Measurements from ENCODE around the gene DNAJC6. TPM values are rescaled to one million over a fixed set of nuclear protein-coding genes. Genes with fewer than 3 reads are reported as not detected.

Gene DNAJC6
- polyA plus RNA-seq, 2 of the 4 experiments (the other 2 are of a cell fraction) = 3.0 to 5.0 TPM

DNA sequence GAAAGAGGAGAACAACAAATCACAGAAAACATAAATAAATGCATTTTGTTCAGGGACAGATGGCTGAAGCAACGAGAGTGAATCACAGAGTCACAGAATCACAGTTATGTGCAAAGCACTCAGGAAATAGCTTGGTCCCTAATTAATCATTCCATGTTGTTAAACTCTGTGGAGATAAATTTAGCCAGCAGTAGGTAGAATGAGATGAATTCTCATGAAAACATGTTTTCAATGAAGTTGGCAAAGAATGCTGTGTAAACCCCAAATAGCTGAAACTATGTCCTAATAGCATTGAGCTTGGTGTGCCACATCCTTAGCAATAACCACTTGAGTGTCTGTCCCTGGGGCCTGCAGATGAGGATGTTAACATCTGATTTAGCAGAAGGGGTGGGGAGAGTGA is 131.6 kb downstream of the DNAJC6 start:
- ChIA-PET CTCF (interaction anchor here (1.2 kb wide), 1 partner anchor 18 kb away, joined by 3 read pairs; no protein-coding TSS in a partner anchor), POLR2A (no interaction called here)
- Histone ChIP-seq H3K27ac (no peak overlapping the region), H3K4me3 (no peak overlapping the region), H3K4me1 (no peaks in the 10 kb centered on the region), H3K4me2 (no peak overlapping the region), H3K9me3 (no peaks in the 10 kb centered on the region)
- TF ChIP-seq NPAS2 (CRISPR knock-in tag; IDR thresholded peaks at IDR 0.05; ENCODE audit: borderline replicate concordance) = no peak
- no peak for TF ChIP-seq ZNF302 (CRISPR knock-in tag; IDR thresholded peaks at IDR 0.05)
- TF ChIP-seq, protein P1, sequence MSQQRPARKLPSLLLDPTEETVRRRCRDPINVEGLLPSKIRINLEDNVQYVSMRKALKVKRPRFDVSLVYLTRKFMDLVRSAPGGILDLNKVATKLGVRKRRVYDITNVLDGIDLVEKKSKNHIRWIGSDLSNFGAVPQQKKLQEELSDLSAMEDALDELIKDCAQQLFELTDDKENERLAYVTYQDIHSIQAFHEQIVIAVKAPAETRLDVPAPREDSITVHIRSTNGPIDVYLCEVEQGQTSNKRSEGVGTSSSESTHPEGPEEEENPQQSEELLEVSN (IDR thresholded peaks at IDR 0.05; ENCODE audit: borderline replicate concordance, low read depth) = no peak
- no peak for TF ChIP-seq MYC (IDR thresholded peaks at IDR 0.05; ENCODE audit: borderline replicate concordance, low read length)
- no peak for TF ChIP-seq RARB (CRISPR knock-in tag; IDR thresholded peaks at IDR 0.05)
- no peak for TF ChIP-seq KDM5A (IDR thresholded peaks at IDR 0.05)
- TF ChIP-seq, protein P2, sequence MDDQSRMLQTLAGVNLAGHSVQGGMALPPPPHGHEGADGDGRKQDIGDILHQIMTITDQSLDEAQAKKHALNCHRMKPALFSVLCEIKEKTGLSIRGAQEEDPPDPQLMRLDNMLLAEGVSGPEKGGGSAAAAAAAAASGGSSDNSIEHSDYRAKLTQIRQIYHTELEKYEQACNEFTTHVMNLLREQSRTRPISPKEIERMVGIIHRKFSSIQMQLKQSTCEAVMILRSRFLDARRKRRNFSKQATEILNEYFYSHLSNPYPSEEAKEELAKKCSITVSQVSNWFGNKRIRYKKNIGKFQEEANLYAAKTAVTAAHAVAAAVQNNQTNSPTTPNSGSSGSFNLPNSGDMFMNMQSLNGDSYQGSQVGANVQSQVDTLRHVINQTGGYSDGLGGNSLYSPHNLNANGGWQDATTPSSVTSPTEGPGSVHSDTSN (IDR thresholded peaks at IDR 0.05) = no peak
- no peak for TF ChIP-seq GATA3 (IDR thresholded peaks at IDR 0.05; ENCODE audit: borderline replicate concordance)
- TF ChIP-seq, protein P3, sequence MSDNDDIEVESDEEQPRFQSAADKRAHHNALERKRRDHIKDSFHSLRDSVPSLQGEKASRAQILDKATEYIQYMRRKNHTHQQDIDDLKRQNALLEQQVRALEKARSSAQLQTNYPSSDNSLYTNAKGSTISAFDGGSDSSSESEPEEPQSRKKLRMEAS (IDR thresholded peaks at IDR 0.05) = no peak
- no peak for TF ChIP-seq MAZ (IDR thresholded peaks at IDR 0.05; ENCODE audit: borderline replicate concordance, low read depth, low read length)
- TF ChIP-seq CBX8 (IDR thresholded peaks at IDR 0.05) = no peak
- no peak for TF ChIP-seq TFCP2L1 (CRISPR knock-in tag; IDR thresholded peaks at IDR 0.05)
- TF ChIP-seq, protein P4, sequence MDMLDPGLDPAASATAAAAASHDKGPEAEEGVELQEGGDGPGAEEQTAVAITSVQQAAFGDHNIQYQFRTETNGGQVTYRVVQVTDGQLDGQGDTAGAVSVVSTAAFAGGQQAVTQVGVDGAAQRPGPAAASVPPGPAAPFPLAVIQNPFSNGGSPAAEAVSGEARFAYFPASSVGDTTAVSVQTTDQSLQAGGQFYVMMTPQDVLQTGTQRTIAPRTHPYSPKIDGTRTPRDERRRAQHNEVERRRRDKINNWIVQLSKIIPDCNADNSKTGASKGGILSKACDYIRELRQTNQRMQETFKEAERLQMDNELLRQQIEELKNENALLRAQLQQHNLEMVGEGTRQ (IDR thresholded peaks at IDR 0.05) = no peak
- no peak for TF ChIP-seq BHLHE40 (IDR thresholded peaks at IDR 0.05; ENCODE audit: low read depth, low read length)
- TF ChIP-seq, protein P5, sequence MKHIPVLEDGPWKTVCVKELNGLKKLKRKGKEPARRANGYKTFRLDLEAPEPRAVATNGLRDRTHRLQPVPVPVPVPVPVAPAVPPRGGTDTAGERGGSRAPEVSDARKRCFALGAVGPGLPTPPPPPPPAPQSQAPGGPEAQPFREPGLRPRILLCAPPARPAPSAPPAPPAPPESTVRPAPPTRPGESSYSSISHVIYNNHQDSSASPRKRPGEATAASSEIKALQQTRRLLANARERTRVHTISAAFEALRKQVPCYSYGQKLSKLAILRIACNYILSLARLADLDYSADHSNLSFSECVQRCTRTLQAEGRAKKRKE (CRISPR knock-in tag; IDR thresholded peaks at IDR 0.05; ENCODE audit: low read depth) = no peak
- TF ChIP-seq NR3C1 (IDR thresholded peaks at IDR 0.05) = no peak
- TF ChIP-seq, protein P6, sequence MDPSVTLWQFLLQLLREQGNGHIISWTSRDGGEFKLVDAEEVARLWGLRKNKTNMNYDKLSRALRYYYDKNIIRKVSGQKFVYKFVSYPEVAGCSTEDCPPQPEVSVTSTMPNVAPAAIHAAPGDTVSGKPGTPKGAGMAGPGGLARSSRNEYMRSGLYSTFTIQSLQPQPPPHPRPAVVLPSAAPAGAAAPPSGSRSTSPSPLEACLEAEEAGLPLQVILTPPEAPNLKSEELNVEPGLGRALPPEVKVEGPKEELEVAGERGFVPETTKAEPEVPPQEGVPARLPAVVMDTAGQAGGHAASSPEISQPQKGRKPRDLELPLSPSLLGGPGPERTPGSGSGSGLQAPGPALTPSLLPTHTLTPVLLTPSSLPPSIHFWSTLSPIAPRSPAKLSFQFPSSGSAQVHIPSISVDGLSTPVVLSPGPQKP (IDR thresholded peaks at IDR 0.05; ENCODE audit: low read depth, low read length) = no peak
- TF ChIP-seq NFE2L2 (conservative IDR thresholded peaks at IDR 0.05; ENCODE audit: low read length) = no peak
- no peak for TF ChIP-seq RNF2 (IDR thresholded peaks at IDR 0.05; ENCODE audit: borderline replicate concordance, low read depth)
- no peak for TF ChIP-seq HOXB5 (CRISPR knock-in tag; IDR thresholded peaks at IDR 0.05)
- 65% methylated on average over 1 of the region's 1 CpG for WGBS (ENCODE audit: missing lambda C conversion rate)
- FAIRE-seq = no peak
- DNase-seq (ENCODE audit: low read depth in 1 of 2, low spot score in 1 of 2) = no peak
- no peak for ATAC-seq

DNA sequence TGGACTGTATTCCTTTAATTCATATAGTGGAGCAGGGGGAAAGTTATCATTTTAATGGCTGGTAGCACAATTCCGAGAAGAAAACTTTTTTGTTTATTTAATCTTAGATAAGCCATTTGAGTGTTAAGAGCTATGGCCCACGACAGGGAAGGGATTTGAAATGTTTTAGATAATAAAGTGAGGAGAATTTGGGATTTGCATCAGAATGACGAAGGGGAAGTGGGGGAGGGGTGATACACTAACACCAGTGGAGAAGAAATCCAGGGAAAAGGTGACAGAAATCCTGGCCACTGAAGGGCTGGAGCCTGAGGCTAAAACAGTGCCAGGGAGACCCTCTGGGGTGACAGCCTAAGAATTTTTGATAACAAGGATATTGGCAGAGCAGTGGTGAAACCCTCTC is 132.1 kb downstream of the DNAJC6 start:
- ATAC-seq (no peak), DNase-seq (ENCODE audit: low read depth in 1 of 2, low spot score in 1 of 2) (no peak), FAIRE-seq (no peak)
- no peaks in the 10 kb centered on the region for H3K9me3 ChIP-seq
- H3K4me1 ChIP-seq = no peaks in the 10 kb centered on the region
- H3K27ac ChIP-seq = no peak overlapping the region
- H3K4me2 ChIP-seq = no peak overlapping the region
- 69% methylated on average over 3 of the region's 3 CpGs for WGBS (ENCODE audit: missing lambda C conversion rate)
- ChIA-PET POLR2A (no interaction called here), CTCF (no interaction called here)
- no peak overlapping the region for H3K4me3 ChIP-seq
- TF ChIP-seq, protein P7, sequence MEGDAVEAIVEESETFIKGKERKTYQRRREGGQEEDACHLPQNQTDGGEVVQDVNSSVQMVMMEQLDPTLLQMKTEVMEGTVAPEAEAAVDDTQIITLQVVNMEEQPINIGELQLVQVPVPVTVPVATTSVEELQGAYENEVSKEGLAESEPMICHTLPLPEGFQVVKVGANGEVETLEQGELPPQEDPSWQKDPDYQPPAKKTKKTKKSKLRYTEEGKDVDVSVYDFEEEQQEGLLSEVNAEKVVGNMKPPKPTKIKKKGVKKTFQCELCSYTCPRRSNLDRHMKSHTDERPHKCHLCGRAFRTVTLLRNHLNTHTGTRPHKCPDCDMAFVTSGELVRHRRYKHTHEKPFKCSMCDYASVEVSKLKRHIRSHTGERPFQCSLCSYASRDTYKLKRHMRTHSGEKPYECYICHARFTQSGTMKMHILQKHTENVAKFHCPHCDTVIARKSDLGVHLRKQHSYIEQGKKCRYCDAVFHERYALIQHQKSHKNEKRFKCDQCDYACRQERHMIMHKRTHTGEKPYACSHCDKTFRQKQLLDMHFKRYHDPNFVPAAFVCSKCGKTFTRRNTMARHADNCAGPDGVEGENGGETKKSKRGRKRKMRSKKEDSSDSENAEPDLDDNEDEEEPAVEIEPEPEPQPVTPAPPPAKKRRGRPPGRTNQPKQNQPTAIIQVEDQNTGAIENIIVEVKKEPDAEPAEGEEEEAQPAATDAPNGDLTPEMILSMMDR (IDR thresholded peaks at IDR 0.05) = no peak
- TF ChIP-seq, protein P6 (IDR thresholded peaks at IDR 0.05; ENCODE audit: low read depth, low read length) = no peak
- no peak for TF ChIP-seq RCOR1 (IDR thresholded peaks at IDR 0.05; ENCODE audit: low read depth, low read length)
- TF ChIP-seq CHD2 (IDR thresholded peaks at IDR 0.05; ENCODE audit: low read length, partially characterized antibody) = no peak
- no peak for TF ChIP-seq CBX8 (IDR thresholded peaks at IDR 0.05)
- no peak for TF ChIP-seq HEYL (CRISPR knock-in tag; IDR thresholded peaks at IDR 0.05)
- no peak for TF ChIP-seq TFCP2L1 (CRISPR knock-in tag; IDR thresholded peaks at IDR 0.05)
- no peak for TF ChIP-seq POLR2AphosphoS2 (conservative IDR thresholded peaks at IDR 0.05; ENCODE audit: low read length)
- TF ChIP-seq HOXA7 (CRISPR knock-in tag; IDR thresholded peaks at IDR 0.05) = no peak
- no peak for TF ChIP-seq EHMT2 (IDR thresholded peaks at IDR 0.05; ENCODE audit: low read depth)
- TF ChIP-seq MAZ (IDR thresholded peaks at IDR 0.05; ENCODE audit: borderline replicate concordance, low read depth, low read length) = no peak
- TF ChIP-seq HOXB13 (CRISPR knock-in tag; IDR thresholded peaks at IDR 0.05; ENCODE audit: low read depth) = no peak

Measured in A549 (cell line).